Endothelial cell (in vitro differentiated cells): ENCODE data around the gene CNTRL. TPM values are rescaled to one million over a fixed set of nuclear protein-coding genes. Genes with fewer than 3 reads are reported as not detected.

ENCODE experiments used
- total RNA-seq: library from RNA; stranded (reverse); fragmentation: NEBNext Ultra II Directional; extraction: Animal tissue kit (Norgen Biotek cat#: 25700); gene quantifications from one replicate; pipeline ENCODE4 v1.2.1, GENCODE V29; 2021; ENCODE audit not compliant: unreplicated experiment

The CNTRL gene
- total RNA-seq, 1 donor from 2014 or later: 23.6 TPM

Other genes starting within 250 kb of the CNTRL start
- gene PSMD5, start 232.0 kb upstream of the CNTRL start, total RNA-seq: 42.9 TPM
- gene PHF19, start 197.8 kb upstream of the CNTRL start, total RNA-seq: 10.0 TPM
- 1.4 TPM for gene TRAF1, start 148.2 kb upstream of the CNTRL start, total RNA-seq
- gene C5, start 24.7 kb upstream of the CNTRL start, total RNA-seq: 0.41 TPM
- 81.6 TPM for gene RAB14, start 126.9 kb downstream of the CNTRL start, total RNA-seq
- 205 TPM for gene GSN, start 193.2 kb downstream of the CNTRL start, total RNA-seq